ENCODE measurements around the gene MCAT.

GRCh38 chr22:43151251-43152002 lies 8.2 kb upstream of the MCAT start, which contains the start of gene TSPO:
- no peak for TF ChIP-seq SUZ12 (IDR thresholded peaks at IDR 0.05)
- no peak for TF ChIP-seq ZNF384 (IDR thresholded peaks at IDR 0.05)
- no peak for TF ChIP-seq ELF4 (IDR thresholded peaks at IDR 0.05)
- no peak for TF ChIP-seq FOXK2 (IDR thresholded peaks at IDR 0.05)
- no peak for TF ChIP-seq BHLHE40 (IDR thresholded peaks at IDR 0.05; ENCODE audit: borderline replicate concordance)

All from HEK293T (cell line).